Neural progenitor cell (in vitro differentiated cells): ENCODE results near the gene WBP1L.
"Not testable (repeated sequence)": the region's sequence is repeated elsewhere in the genome, so short reads cannot be mapped to it uniquely, and the experiment has no call there.

ENCODE experiments used
- CTCF ChIP-seq: fragments of 200-600 bp; sonication (generic); IDR thresholded peaks from 2 replicates; pipeline ENCODE4 v1.5.1; 2017; ENCODE audit warnings: antibody characterized with exemption, mild to moderate bottlenecking
- EZH2 ChIP-seq: fragments of 200-600 bp; sonication (generic); IDR thresholded peaks from 2 replicates; pipeline ENCODE4 v1.6.1; 2017; ENCODE audit warnings: antibody characterized with exemption, mild to moderate bottlenecking, moderate library complexity

GRCh38 chr10:102844190-102844776 is 100.5 kb downstream of the WBP1L start:
- TF ChIP-seq CTCF, EZH2: not testable (repeated sequence)
